MCF 10A (cell line): ENCODE results near the gene TPX2. TPM values are rescaled to one million over a fixed set of nuclear protein-coding genes. Genes with fewer than 3 reads are reported as not detected.

Source experiments
- BruUV-seq: library from RNA; stranded (reverse); fragments of 400-500 nt; replicated peaks from 2 replicates; lab custom pipeline; 2021; lab: Mats Ljungman, UMichigan
- CTCF ChIA-PET: fragments of 300-600 bp; sonication (Branson Sonifier 250); formaldehyde crosslinking; extraction: SDS; loops from one replicate; lab custom pipeline; 2021; ENCODE audit warnings: antibody characterized with exemption, inconsistent platforms; lab: Yijun Ruan, JAX
- POLR2A ChIA-PET: fragments of 300-600, 350-650 bp; sonication (Branson Sonifier 250); formaldehyde crosslinking; extraction: SDS; loops from one replicate; lab custom pipeline; 2020; ENCODE audit warnings: antibody characterized with exemption, inconsistent platforms; lab: Yijun Ruan, JAX
- DNase-seq: peaks from one replicate; pipeline ENCODE4 v3.0.0-alpha.2; 2018; ENCODE audit not compliant: unreplicated experiment
- H3K27ac Mint-ChIP-seq: one replicate; pipeline ENCODE4 v1.8.0; 2022; ENCODE audit warnings: mild to moderate bottlenecking, low read depth, mixed read lengths; ENCODE audit not compliant: unreplicated experiment
- H3K27me3 Mint-ChIP-seq: one replicate; pipeline ENCODE4 v1.8.0; 2022; ENCODE audit warnings: mixed read lengths; ENCODE audit not compliant: insufficient read depth, unreplicated experiment
- H3K36me3 Mint-ChIP-seq: one replicate; pipeline ENCODE4 v1.8.0; 2022; ENCODE audit warnings: mild to moderate bottlenecking, moderate library complexity, mixed read lengths; ENCODE audit not compliant: insufficient read depth, unreplicated experiment
- H3K4me1 Mint-ChIP-seq: one replicate; pipeline ENCODE4 v1.8.0; 2022; ENCODE audit warnings: mixed read lengths; ENCODE audit not compliant: insufficient read depth, unreplicated experiment
- H3K4me3 Mint-ChIP-seq: one replicate; pipeline ENCODE4 v1.8.0; 2022; ENCODE audit warnings: mild to moderate bottlenecking, moderate library complexity, mixed read lengths; ENCODE audit not compliant: unreplicated experiment
- H3K9me3 Mint-ChIP-seq: one replicate; pipeline ENCODE4 v1.8.0; 2022; ENCODE audit warnings: mixed read lengths; ENCODE audit not compliant: unreplicated experiment
- CTCF ChIP-seq: fragments of 200-600 bp; IDR thresholded peaks from one replicate; pipeline ENCODE4 v1.8.0; 2022; ENCODE audit warnings: antibody characterized with exemption, mild to moderate bottlenecking; ENCODE audit not compliant: unreplicated experiment
- intact Hi-C: fragments of 100-400 bp; cut with micrococcal nuclease; formaldehyde crosslinking; loops from 2 replicates; pipeline ENCODE4 v1.14.1; 2022
- total RNA-seq: library from RNA; stranded (reverse); gene quantifications from 2 replicates; pipeline ENCODE4 v1.2.3, GENCODE V29; 2022

The TPX2 gene
- total RNA-seq, 1 experiment from 2014 or later, result 79.6 TPM

DNA sequence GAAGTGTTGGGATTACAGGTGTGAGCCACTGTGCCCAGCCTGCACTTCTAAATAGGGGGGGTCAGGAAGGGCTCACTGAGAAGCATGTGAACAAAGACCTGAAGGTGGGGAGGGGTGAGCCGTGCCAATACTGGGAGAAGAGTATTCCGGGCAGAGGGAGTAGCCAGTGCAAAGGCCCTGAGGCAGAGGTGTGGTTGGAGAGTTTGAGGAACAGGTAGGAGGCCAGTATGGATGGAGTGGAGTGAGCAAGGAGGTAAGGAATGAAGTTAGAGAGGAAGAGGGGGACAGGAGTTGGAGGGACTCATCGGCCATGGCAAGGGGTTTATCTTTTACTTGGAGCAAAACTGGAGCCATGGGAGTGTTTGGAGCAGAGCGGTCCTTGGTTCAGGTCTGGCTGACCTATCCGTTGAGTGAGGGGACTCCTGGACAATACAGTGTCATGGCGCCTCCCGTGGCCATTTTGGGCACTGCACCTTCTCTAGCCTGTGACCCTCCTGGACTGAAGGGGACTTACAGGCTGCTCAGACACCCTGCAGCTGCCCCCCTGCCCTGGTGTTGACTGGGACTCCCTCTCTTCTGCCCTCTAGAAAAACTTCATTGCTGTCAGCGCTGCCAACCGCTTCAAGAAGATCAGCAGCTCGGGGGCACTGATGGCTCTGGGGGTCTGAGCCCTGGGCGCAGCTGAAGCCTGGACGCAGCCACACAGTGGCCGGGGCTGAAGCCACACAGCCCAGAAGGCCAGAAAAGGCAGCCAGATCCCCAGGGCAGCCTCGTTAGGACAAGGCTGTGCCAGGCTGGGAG lies 94.2 kb downstream of the TPX2 start:
- no peak overlapping the region for H3K4me3 Mint-ChIP-seq
- no peaks in the 10 kb centered on the region for H3K36me3 Mint-ChIP-seq
- peaks cover 21% of the 10 kb centered on the region for H3K27me3 Mint-ChIP-seq
- intact Hi-C loops, result no loop called here
- CTCF ChIA-PET, result interaction anchor here (0.6 to 10.4 kb wide), 12 partner anchors 8 to 312 kb away, joined by 3 to 92 read pairs (median 5); partner anchors contain the start of gene FOXS1
- TF ChIP-seq CTCF, result peak; percentile 91
- no TSS peak for BruUV-seq
- POLR2A ChIA-PET, result no interaction called here
- peak; percentile 59 for DNase-seq
- peaks cover 6% of the 10 kb centered on the region for H3K4me1 Mint-ChIP-seq
- H3K27ac Mint-ChIP-seq, result no peak overlapping the region
- no peaks in the 10 kb centered on the region for H3K9me3 Mint-ChIP-seq

GRCh38 chr20:31833931-31834521 lies 94.9 kb downstream of the TPX2 start:
- CTCF ChIA-PET, result interaction anchor here (0.5 to 10.4 kb wide), 12 partner anchors 9 to 1102 kb away, joined by 3 to 92 read pairs (median 5); partner anchors contain the start of gene FOXS1
- no TSS peak for BruUV-seq
- intact Hi-C loops, result no loop called here

GRCh38 chr20:31835554-31835953 lies 96.5 kb downstream of the TPX2 start:
- Mint-ChIP-seq H3K9me3 (no peaks in the 10 kb centered on the region), H3K27ac (no peak overlapping the region), H3K4me3 (no peak overlapping the region), H3K4me1 (peaks cover 6% of the 10 kb centered on the region), H3K27me3 (peaks cover under 1% of the 10 kb centered on the region), H3K36me3 (no peaks in the 10 kb centered on the region)
- intact Hi-C loops, result no loop called here
- no peak for TF ChIP-seq CTCF
- ChIA-PET POLR2A (interaction anchor here (0.8 kb wide), 1 partner anchor 274 kb away, joined by 3 read pairs; the partner anchor contains the start of gene TM9SF4), CTCF (interaction anchor here (0.9 to 10.4 kb wide), 7 partner anchors 8 to 663 kb away, joined by 3 to 92 read pairs (median 14); partner anchors contain the start of gene FOXS1)
- no TSS peak for BruUV-seq
- no peak for DNase-seq

More at GRCh38 chr20:31833931-31834521, 94.9 kb downstream of the TPX2 start:
- no peak overlapping the region for H3K4me3 Mint-ChIP-seq
- H3K27me3 Mint-ChIP-seq, result peaks cover 14% of the 10 kb centered on the region
- POLR2A ChIA-PET, result no interaction called here
- H3K4me1 Mint-ChIP-seq, result peaks cover 6% of the 10 kb centered on the region
- H3K27ac Mint-ChIP-seq, result no peak overlapping the region
- TF ChIP-seq CTCF, result no peak
- no peaks in the 10 kb centered on the region for H3K9me3 Mint-ChIP-seq
- no peaks in the 10 kb centered on the region for H3K36me3 Mint-ChIP-seq
- no peak for DNase-seq
